Stimulated activated effector memory CD8-positive, alpha-beta T cell treated with anti-CD3 and anti-CD28 coated beads, Interleukin-12 subunit alpha, Interleukin-12 subunit beta, amount 100 ng/mL, for 72 hours (primary cell): ENCODE data around the gene ATF1.

Experiments
- ATAC-seq: fragments of 150-1000 bp; cut with Tn5 transposase; 2 replicates; pipeline ENCODE4 v1.10.0; 2021
- DNase-seq, 2 donors: peaks; one replicate each; pipeline ENCODE4 v3.0.0; 2021 to 2022; ENCODE audit warnings: low spot score in 2 of 2
- H3K27ac Mint-ChIP-seq: one replicate; pipeline ENCODE4 v1.8.0; 2022; ENCODE audit warnings: mild to moderate bottlenecking, mixed read lengths
- H3K36me3 Mint-ChIP-seq: one replicate; pipeline ENCODE4 v1.8.0; 2022; ENCODE audit warnings: mild to moderate bottlenecking, mixed read lengths
- H3K4me1 Mint-ChIP-seq: one replicate; pipeline ENCODE4 v1.8.0; 2022; ENCODE audit warnings: mixed read lengths
- H3K4me3 Mint-ChIP-seq: one replicate; pipeline ENCODE4 v1.8.0; 2022; ENCODE audit warnings: mild to moderate bottlenecking, mixed read lengths
- H3K9me3 Mint-ChIP-seq: one replicate; pipeline ENCODE4 v1.8.0; 2022; ENCODE audit warnings: mixed read lengths

Gene ATF1

DNA sequence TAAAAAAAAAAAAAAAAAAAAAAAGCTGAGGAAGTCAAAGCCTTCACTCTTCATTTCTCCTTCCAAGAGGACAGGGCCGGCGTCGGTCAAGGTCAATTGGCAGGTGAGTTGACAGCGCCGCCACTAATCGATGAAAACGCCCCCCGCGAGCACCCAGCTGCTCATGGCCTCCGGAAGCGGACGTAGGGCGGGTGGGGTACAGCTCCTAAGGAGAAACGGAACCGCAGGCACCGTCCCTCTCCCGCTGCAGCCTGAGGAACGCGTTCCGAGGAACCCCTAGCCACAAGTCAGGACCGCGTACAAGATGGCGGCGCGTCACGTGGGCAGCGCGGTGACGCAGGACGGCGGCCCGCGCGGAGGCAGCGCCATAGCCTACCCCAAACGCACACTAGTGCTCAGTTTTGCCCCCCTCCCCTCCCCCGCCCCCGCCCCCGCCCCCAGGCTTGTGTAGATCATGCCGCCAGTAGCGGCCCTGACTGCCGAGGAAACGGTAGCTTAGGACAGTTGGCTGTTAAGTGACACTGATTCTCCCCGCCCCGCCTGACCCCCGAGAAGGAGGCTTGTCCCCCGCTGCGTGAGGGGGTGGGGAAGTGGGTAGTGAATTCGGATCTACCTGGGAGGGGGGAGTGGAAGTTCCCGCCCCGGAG lies at the start of gene ATF1:
TSS of gene ATF1 (plus strand) at position 463 of the 647 bp plus-strand sequence. CDS start 16,045 bp downstream, outside the sequence.
- ATAC-seq: peak; percentile 94
- Mint-ChIP-seq H3K36me3 (peaks cover 16% of the 10 kb centered on the region), H3K4me3 (peak within 1 kb of the TSS; percentile 91), H3K4me1 (peaks cover 29% of the 10 kb centered on the region), H3K9me3 (no peaks in the 10 kb centered on the region), H3K27ac (peak within 1 kb of the TSS; percentile 97)
- DNase-seq: peak; percentile 76 to 94

DNA sequence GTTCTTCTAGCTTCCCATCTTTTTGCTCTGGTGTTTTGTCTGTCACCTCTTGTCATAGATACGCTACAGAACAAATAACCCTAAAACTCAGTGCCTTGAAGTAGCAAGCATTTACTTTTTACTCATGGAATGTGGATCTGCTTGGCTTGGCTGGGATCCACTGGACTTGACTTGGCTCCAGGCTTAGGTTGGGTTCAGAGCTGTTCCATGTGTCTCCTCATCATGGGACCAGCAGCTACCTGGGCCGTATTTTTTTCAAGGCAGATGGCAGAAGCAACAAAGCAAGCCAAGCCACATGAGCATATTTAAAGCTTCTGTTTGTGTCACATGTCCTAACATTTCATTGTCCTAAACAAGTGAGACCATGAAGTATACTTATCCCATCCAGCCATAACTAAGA lies 48.7 kb upstream of the ATF1 start:
- ATAC-seq: no peak
- Mint-ChIP-seq H3K27ac (no peak overlapping the region), H3K4me1 (no peaks in the 10 kb centered on the region), H3K36me3 (peaks cover 58% of the 10 kb centered on the region), H3K4me3 (no peak overlapping the region), H3K9me3 (no peaks in the 10 kb centered on the region)
- DNase-seq: no peak

DNA sequence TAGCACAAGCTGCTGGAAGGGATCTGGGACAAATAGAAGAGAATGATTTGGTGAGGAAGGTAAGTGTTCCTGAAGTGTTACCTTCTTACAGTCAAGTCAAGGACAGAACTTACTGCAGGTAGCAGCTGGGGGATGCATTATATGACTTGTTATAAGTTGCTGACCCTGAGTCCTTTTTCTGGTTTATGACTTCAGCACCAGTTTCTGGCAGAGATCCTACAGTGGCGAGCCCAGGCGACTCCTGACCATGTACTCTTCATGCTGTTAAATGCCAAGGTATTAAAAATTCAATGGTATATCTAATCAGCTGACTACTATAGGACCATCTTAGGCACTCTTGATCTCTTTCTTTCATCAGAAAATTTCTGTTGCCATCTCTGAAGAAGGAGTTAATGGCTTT lies 45.1 kb upstream of the ATF1 start:
- Mint-ChIP-seq H3K9me3 (no peaks in the 10 kb centered on the region), H3K4me1 (no peaks in the 10 kb centered on the region), H3K4me3 (no peak overlapping the region), H3K27ac (no peak overlapping the region), H3K36me3 (peaks cover 76% of the 10 kb centered on the region)
- ATAC-seq: no peak
- no peak for DNase-seq

DNA sequence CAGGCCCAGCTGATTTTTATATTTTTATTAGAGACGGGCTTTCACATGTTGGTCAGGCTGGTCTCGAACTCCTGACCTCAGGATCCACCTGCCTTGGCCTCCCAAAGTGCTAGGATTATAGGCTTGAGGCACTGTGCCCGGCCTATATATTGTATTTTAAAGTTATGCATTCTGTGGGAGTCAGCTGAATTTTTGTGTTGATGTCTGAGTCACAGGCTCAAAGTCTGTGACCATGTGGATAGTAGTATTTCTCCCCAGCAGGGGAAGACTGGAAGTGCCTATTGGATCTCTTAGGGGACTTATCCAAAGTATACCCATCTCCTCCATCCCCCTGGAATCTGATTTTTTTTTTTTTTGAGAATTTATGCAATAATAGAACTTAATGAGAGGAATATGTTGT lies 43.8 kb upstream of the ATF1 start:
- DNase-seq: no peak
- no peaks in the 10 kb centered on the region for H3K4me1 Mint-ChIP-seq
- ATAC-seq: no peak
- no peak overlapping the region for H3K4me3 Mint-ChIP-seq
- H3K9me3 Mint-ChIP-seq: no peaks in the 10 kb centered on the region
- H3K27ac Mint-ChIP-seq: no peak overlapping the region
- H3K36me3 Mint-ChIP-seq: peaks cover 90% of the 10 kb centered on the region

DNA sequence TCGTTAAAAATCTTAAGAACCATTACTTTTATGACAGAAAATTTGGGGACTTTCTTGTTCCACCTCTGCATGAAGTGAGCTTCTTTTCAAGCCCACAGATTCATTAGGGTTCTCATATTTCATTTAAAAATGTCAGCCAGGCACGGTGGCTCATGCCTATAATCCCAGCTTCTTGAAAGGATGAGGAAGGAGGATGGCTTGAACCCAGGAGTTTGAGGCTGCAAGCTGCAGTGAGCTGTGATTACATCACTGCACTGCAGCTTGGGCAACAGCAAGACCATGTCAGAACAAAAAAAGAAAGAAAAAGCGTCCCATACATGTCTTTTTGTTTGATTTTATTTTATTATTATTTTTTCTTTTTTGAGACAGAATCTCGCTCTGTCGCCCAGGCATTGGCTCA lies 43.4 kb upstream of the ATF1 start:
- no peaks in the 10 kb centered on the region for H3K4me1 Mint-ChIP-seq
- no peak overlapping the region for H3K4me3 Mint-ChIP-seq
- peaks cover 94% of the 10 kb centered on the region for H3K36me3 Mint-ChIP-seq
- DNase-seq: no peak
- no peak overlapping the region for H3K27ac Mint-ChIP-seq
- no peak for ATAC-seq
- no peaks in the 10 kb centered on the region for H3K9me3 Mint-ChIP-seq

DNA sequence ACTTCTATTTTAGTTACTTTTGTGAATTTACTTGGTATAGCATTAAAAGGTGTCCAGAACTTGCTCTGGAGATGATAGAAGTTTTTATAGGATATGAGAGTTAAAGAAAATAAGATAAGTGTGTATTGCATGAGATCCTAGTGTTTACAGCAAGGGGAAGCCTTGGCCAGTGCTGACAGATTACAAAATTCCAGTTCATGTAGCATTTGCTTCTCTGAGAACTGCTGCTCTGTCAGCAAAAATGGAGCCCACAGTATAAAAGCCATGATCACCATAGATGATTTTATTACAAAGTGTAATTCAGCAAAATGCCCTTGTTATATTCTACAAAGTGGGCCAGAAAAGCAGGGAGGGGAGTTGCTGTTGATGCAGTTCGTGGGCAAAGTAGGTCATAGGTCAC lies 40.0 kb upstream of the ATF1 start:
- Mint-ChIP-seq H3K36me3 (peaks cover 86% of the 10 kb centered on the region), H3K9me3 (no peaks in the 10 kb centered on the region), H3K4me3 (no peak overlapping the region), H3K4me1 (no peaks in the 10 kb centered on the region), H3K27ac (peak overlapping the region; percentile 27)
- no peak for DNase-seq
- ATAC-seq: no peak

DNA sequence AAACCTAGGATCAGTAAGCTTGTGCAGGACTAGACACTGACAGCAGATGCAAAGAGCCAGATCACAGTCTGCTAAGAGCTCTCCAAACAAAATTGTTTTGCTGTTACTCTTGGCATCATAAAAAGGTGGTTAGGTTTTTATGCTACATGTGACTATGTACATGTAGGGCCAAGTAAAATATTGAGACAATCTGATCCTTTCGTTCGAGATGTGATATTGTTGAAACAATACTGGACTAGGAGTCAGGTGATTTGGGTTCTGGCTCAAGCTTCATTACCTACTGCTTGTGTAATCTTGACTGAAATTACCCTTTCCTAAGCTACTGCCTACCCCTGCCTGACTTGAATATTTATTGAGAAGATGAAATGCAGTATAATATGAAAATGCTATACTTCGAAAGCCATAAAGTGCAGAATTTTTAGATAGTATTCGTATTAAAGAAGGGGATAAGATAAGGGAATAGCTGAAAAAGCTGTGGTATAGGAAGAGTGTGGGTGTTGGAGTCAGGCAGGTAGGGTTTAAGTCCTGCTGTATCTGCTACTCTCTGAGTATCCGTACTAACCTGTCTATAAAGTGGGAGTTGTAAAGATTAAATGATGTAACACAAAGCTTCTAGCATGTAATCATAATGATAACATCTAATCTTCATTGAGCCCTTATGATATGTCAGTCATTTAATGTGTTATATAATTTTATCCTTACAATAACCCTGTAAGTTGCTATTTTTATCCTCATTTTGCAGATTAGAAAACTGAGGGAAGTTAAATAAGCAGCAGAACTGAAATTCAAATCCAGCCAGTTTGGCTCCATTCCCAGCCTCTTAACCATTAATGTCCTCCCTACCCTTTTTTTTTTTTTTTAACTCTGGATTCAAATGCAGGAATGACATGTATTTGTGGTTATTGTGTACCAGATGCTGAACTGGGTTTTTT lies 38.6 kb upstream of the ATF1 start:
- DNase-seq: no peak
- no peak for ATAC-seq
- Mint-ChIP-seq H3K4me3 (no peak overlapping the region), H3K36me3 (peaks cover 86% of the 10 kb centered on the region), H3K4me1 (no peaks in the 10 kb centered on the region), H3K9me3 (no peaks in the 10 kb centered on the region), H3K27ac (no peak overlapping the region)

DNA sequence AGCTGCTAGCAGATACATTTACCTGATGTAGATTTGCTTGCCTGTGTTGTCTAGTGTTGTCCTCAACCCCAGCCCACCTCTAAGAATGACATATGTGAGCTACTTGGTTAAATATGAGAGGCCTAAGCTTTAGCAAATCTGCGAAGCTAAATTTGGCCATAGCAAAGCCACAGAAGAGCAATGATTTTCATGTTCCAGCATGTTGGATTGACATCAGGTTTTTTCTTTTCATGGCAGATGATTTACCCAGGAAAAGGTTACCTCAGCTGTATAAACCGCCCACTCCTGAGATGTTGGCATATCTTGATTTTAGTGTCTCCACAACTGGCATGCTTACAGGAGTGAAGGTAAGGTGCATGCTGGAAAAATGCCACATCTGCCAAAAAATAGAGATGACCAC lies 36.4 kb upstream of the ATF1 start:
- no peaks in the 10 kb centered on the region for H3K9me3 Mint-ChIP-seq
- H3K4me1 Mint-ChIP-seq: no peaks in the 10 kb centered on the region
- H3K36me3 Mint-ChIP-seq: peaks cover 89% of the 10 kb centered on the region
- peak overlapping the region; percentile 37 for H3K27ac Mint-ChIP-seq
- no peak overlapping the region for H3K4me3 Mint-ChIP-seq
- DNase-seq (no peak), ATAC-seq (no peak)

DNA sequence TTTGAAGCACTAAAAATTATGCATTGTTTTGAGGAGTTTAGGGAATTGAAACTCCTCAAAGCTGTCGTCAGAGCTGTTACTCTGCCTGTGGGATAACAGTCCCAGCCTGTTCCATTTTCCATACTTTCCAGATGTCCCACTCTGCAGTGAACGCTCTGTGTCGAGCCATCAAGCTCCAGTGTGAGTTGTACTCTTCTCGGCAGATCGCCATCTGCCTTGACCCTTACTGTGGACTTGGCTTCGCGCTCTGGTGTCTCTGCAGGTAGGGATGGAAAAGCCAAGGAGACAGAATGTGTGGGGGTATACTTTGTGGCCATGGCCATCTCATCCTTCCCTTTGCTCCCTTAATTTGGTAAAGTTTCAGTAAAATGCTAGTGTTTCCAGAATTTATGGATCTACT lies 35.5 kb upstream of the ATF1 start:
- no peak overlapping the region for H3K4me3 Mint-ChIP-seq
- H3K9me3 Mint-ChIP-seq: no peaks in the 10 kb centered on the region
- DNase-seq (no peak), ATAC-seq (no peak)
- peak overlapping the region; percentile 9 for H3K27ac Mint-ChIP-seq
- H3K4me1 Mint-ChIP-seq: no peaks in the 10 kb centered on the region
- H3K36me3 Mint-ChIP-seq: peaks cover 89% of the 10 kb centered on the region

DNA sequence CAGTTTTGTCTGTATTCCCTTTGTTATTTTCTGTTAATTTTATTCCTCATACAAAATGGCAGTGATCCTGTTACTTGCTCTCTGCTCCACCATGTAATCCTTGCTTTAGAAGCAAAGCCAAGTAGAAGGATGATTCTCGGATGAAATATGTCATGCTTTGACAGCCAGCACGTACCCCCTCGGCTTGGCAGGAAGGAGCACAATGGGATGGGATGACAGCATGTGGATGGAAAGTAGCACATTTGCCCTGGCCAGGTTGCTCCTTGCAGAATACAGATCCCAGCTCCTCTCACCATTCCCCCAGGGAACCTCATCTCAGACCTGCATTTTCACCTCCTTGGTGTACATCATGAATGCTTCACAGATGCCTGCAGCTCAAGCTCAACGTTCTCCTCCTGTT lies 35.1 kb upstream of the ATF1 start:
- no peak for ATAC-seq
- H3K4me3 Mint-ChIP-seq: no peak overlapping the region

DNA sequence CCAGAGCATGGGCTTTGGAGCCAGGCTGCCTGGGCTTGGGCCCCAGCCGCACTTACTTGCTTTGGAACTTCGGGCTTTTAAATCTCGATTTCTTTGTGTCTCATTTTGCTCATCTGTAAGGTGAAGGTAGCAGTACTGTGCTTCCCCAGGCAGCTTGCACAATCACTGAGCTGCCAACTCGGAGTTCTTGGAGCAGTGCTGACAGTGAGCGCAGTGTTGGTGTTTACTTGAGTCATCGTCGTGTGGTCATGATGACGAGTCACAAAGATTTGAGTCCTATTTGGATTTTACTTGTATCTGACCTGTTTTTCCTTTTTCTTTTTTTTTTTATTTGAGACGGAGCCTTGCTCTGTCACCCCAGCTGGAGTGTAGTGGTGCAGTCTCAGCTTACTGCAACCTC lies 31.3 kb upstream of the ATF1 start:
- H3K4me3 Mint-ChIP-seq: no peak overlapping the region
- no peaks in the 10 kb centered on the region for H3K9me3 Mint-ChIP-seq
- peaks cover 92% of the 10 kb centered on the region for H3K36me3 Mint-ChIP-seq
- DNase-seq: no peak
- no peak overlapping the region for H3K27ac Mint-ChIP-seq
- H3K4me1 Mint-ChIP-seq: no peaks in the 10 kb centered on the region
- no peak for ATAC-seq

More for the DNA sequence above, 35.1 kb upstream of the ATF1 start:
- Mint-ChIP-seq H3K36me3 (peaks cover 89% of the 10 kb centered on the region), H3K4me1 (no peaks in the 10 kb centered on the region), H3K27ac (peak overlapping the region; percentile 9), H3K9me3 (no peaks in the 10 kb centered on the region)
- DNase-seq: no peak

DNA sequence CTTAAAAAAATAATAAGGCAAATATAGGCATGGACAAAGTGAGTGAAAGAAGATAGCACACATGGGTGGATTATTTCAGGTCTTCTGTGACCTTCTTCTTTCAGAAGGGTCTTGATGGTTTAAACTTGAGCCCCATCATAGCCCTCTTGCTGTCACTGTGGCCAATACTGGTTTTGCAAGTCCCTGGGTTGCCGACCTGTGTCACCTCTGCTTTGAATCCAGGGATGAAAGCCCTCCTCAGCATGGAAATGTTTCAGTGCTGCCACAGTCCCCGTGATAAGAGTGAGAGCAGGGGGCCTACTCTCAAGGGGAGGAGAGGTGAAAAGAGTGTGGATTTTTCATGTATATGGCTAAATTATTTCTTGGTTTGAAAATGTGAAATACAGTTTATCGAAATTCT lies 30.2 kb upstream of the ATF1 start:
- H3K27ac Mint-ChIP-seq: peak overlapping the region; percentile 12
- H3K4me3 Mint-ChIP-seq: no peak overlapping the region
- no peaks in the 10 kb centered on the region for H3K4me1 Mint-ChIP-seq
- peaks cover 92% of the 10 kb centered on the region for H3K36me3 Mint-ChIP-seq
- DNase-seq: no peak
- ATAC-seq: no peak
- H3K9me3 Mint-ChIP-seq: no peaks in the 10 kb centered on the region

DNA sequence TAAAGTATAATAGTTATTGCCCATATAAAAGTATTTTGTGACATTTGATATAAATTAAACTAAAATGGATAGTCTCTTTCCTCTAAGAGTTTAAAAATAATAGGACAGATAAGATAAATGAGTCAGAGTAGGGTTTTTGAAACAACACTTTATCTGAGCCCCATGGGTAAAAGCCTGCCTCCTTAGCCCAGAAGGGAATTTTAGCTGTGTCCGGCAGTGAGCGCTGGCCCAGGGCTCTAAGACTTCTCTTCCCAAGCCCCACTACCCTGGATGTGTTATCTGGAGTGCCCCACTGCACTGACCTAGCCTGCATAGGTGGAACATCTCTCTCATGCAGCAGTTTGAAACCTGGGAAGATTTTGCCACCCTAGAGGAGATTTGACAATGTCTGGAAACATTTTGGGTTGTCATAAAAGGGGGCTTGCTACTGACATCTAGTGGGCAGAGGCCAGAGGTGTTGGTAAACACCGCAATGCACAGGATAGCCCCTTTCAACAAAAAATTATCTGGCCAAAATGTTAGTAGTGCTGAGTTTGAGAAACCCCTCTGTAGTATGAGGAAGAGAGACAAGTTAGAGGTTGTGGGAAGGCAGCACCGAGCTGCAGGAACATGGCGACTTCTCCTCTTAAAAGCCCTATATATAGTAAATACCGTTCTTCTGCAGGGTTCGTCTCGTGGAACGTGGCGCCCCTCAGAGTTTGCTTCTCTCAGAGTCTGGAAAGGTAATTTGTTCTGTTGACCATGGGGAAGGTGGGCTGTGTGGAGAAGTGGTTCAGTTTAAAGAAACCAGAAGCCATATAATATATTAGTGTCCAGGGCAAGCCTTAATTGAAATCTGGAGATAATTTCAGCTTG lies 29.3 kb upstream of the ATF1 start:
- H3K4me1 Mint-ChIP-seq: no peaks in the 10 kb centered on the region
- no peaks in the 10 kb centered on the region for H3K9me3 Mint-ChIP-seq
- peaks cover 92% of the 10 kb centered on the region for H3K36me3 Mint-ChIP-seq
- H3K4me3 Mint-ChIP-seq: no peak overlapping the region
- ATAC-seq (peak; percentile 37), DNase-seq (no peak)
- H3K27ac Mint-ChIP-seq: peak overlapping the region; percentile 21

DNA sequence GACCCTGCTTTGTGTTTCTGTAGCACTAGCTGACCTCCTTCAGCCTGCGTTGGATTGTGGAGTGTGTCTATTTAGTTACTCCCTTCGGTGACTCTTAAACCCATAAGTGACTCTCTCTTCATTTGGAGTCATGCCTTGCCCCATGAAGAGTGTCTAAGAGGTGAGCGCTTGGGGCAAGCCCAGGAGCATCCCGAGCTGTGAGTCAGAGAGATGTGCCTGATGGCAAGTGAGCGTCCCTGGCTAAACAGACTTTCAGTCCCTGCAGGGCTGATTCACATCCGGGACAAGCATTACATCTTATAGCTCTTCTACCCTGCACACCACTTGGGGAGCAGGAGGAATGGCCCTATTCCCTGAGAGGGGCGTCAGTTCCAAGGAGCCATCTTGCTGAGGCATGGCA lies 24.3 kb upstream of the ATF1 start:
- DNase-seq (no peak), ATAC-seq (no peak)
- no peak overlapping the region for H3K4me3 Mint-ChIP-seq
- H3K36me3 Mint-ChIP-seq: peaks cover 89% of the 10 kb centered on the region
- peaks cover 8% of the 10 kb centered on the region for H3K4me1 Mint-ChIP-seq
- no peaks in the 10 kb centered on the region for H3K9me3 Mint-ChIP-seq
- H3K27ac Mint-ChIP-seq: peak overlapping the region; percentile 80

DNA sequence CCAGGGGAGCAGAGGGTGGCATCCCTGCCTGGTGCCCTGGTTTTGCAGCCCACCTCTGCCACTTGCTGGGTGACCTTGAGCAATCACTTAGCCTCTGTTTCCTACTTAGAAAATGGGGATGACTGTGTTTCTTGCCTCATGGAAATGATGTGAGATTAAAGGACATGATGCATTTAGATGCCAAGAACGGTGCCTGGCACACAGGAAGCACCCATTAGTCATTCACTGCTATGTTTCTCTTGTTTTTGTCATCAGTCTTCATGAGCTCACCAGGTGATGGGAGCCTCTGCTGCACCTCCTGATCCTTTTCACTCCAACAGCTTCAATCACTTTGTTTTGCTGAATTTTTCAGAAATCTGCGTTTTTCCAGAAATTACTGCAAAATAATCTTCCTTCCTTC lies 23.6 kb upstream of the ATF1 start:
- peak; percentile 55 for ATAC-seq
- Mint-ChIP-seq H3K4me1 (peaks cover 8% of the 10 kb centered on the region), H3K9me3 (no peaks in the 10 kb centered on the region), H3K36me3 (peaks cover 89% of the 10 kb centered on the region), H3K4me3 (no peak overlapping the region), H3K27ac (peak overlapping the region; percentile 80)
- no peak for DNase-seq
